NCI-H526 (cell line): Measurements from ENCODE around the gene NISCH.

Experiments used
- DNase-seq, 2 experiments: peaks; one replicate each; lab custom pipeline; 2025; lab: John Stamatoyannopoulos, UW

NISCH gene

GRCh38 chr3:52447512-52448355 lies 7.7 kb upstream of the NISCH start:
- DNase-seq = no peak

- no peak for DNase-seq
Observed at GRCh38 chr3:52450489-52451236, 4.7 kb upstream of the NISCH start.

DNA sequence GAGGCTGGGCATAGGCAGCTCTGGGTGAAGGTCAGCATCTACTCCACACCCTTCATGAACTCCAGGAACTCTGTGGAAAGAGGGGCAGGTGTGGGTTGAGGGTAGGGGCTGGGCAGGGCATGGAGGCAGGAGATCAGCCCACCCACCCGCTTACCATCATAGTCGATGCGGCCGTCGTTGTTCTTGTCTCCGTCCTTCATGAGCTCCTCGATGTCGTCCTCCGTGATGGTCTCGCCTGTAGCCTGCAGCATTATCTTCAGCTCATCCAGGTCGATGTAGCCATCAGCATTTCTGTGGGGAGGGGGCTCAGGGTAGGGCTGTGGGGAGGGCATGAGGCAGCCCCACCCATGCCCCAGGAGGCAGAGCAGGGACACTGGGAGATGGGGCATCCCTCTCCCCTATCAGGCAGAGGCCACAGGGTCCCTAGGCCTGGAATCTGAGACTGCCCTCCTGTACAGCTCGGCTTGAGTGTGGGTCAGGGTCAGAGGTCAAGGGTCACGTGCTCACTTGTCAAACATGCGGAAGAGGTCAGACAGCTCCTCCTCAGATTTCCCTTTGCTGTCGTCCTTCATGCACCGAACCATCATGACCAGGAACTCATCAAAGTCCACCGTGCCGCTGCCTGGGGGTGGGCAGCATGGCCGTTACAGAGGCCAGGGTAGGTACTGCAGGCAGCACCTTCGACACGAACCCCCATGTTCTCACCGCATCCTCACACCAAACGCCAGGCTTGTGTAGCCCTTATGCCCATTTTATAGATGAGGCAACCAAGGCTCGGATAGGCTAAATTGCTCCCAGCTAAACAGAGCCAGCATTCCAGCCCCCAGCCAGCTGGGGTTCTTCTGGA lies 3.9 kb upstream of the NISCH start:
- no peak for DNase-seq

DNA sequence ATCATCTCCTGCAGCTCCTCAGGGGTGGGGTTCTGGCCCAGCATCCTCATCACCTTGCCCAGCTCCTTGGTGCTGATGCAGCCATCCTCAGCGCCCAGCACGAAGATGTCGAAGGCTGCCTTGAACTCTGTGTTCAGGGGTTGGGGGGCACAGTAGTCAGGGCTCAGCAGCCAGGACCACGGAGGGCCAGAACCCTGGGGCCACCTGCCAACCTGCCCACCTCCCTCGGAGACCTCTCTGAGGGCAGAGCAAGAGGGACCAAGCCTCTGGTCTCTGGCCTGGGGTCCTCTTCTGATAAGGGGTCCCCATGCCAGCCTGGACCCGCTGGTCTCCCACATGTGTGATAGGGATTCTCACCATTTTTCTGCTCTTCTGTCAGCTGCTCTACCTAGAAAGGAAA lies 3.3 kb upstream of the NISCH start:
- DNase-seq = no peak

DNA sequence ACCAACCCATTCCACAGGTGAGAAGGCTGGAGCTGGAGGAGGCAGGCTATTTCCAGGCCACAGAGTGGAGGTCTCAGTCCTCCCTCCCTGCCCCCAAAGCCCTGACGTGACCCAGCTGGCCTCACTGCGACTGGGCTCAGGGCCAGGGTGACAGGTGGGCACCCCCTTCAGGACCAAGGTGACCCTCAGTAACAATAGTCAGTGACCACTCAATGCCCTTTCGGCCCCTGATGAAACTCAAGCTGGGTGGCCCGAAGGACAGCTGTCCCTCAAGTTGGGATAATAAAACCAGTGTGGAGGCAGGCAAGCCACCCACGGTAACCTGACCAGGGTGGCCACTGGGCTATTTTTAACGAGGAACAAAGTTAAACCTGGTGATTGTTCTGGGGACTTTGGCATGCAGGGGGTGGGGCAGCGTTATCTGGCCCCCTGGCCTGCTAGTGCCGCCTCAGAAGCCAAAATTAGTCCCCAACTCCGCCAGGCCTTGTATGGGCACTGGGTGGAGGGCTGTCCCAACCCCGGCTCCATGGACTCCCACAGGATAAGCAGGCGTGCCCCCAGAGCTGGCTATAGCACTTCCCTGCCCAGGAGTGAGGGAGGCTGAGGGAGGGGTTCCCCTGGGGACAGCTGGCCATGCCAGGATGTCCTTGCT lies 2.7 kb upstream of the NISCH start:
- no peak for DNase-seq

GRCh38 chr3:52453496-52454249 lies 1.7 kb upstream of the NISCH start, which contains the start of gene TNNC1:
Gene TNNC1 (minus strand): TSS chr3:52454041. CDS start chr3:52454015, 26 bp downstream.
- DNase-seq = no peak

DNA sequence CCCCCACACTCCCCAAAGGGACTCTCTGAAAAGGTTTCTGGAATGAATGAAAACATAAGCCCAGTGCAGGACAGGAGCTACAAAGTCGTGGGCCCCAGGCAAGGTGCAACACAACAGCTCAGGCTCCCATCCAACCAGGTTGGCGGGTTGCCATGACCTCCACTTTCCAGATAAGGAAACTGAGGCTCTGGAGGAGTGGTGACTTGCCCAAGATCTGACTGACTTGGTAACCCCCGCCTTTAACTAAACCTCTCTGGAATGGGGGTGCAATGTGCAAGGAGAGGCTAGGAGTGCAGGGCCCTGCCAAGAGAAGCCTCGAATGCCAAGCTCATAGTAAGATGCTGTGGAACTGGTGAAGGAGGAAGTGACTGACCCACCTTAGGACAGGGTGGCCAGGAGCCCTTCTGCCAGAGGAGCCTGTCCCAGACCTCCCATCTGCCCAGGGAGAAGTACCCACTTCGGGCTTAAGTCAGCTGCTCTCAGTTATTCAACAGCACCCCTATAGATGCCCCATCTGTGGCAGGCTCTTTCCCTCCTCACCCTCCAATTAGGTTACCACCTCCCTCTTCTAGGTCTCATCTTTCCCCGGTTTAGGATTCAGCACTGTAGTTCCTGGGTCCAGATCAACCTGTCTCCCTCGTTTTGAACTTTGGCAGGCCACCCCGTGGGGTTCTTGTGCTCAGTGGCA lies 1.0 kb upstream of the NISCH start:
- no peak for DNase-seq

DNA sequence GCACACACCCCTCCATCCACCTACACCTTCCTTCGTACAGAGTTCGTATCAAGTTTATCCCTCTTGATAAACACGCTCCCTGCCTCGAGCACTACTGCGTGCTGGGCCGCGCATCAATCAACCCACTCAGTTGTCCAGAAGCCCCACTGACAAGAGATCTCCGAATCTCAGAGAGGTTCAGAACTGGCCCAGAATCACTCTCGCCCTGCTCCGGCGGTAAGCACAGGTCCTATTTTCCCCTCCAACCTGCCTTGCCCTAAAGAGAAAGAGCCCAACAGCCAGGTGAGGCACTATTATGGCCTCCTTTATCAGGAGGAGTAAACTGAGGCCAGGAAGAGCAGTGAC lies 494 bp upstream of the NISCH start:
- no peak for DNase-seq

GRCh38 chr3:52456169-52456799 lies 880 bp downstream of the NISCH start:
- DNase-seq = peak in 1 of 2 experiments; percentile 62

- peak in 1 of 2 experiments; percentile 49 for DNase-seq
Observed at GRCh38 chr3:52456800-52457183, 1.4 kb downstream of the NISCH start.

DNA sequence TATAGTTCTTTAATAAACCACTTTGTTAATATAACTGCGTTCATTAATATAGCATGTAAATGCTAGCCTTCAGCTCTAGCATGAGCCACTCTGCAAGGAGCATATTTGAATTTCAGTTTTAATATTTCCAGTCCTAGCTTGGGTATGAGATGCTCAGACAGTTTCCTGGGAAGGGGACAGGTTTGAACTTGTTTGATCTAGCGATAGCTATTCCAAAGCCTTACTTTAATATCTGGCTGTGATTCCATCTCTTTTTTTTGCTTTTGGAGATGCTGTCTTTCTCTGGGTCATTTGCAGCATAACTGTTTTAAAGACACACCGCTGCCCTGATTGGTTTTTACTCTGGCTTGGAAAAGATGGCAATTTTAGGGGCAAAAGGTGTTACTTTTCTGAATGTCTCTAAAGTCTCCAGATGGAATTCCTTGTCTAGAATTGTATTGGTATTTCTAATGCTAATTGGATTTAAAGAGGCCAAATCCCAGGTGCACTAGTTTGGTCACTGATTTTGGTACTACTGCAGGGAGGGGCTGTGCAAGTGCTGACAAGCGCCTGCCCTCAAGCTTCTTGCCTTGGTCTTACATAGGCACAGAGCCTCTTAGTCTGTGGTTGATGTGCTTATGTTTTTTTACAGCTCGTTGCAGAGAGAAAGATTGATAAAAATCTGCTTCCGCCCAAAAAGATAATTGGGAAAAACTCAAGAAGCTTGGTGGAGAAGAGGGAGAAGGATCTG lies 2.8 kb downstream of the NISCH start:
- DNase-seq = peak; percentile 53 to 68

DNA sequence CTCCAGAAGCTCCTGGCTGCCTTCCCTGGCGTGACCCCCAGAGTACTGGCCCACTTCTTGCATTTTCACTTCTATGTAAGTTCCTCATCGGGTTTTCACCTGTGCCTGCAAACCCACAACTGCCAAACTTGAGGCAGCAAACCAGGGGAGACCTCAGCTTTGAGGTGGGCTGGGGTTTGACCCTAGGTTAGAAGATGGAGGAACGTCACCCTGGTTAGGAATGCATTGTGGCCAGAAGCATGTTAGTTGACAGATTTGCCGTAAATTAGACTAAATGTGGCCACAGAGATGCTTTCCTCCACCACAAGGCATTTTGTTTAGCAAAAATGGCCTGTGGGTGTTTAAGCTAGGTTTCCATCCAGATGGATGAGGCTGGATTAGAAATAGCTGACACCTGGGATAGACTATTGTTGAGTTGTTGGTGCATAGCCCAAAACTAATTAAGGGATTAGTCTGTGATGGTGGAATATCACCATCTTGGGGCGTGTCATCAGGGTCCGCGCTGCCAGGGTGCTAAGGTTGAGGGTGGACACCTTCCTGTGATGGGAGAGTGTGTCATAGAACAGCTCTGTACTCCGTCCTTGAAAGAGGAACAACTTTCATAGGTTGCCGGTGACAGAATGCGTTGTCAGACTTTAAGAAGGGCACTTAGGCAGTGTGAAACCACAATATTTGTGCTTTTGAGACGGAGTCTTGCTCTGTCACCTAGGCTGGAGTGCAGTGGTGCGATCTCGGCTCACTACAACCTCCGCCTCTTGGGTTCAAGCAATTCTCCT lies 3.6 kb downstream of the NISCH start:
- DNase-seq = no peak

GRCh38 chr3:52461874-52462273 lies 6.5 kb downstream of the NISCH start:
- no peak for DNase-seq

DNA sequence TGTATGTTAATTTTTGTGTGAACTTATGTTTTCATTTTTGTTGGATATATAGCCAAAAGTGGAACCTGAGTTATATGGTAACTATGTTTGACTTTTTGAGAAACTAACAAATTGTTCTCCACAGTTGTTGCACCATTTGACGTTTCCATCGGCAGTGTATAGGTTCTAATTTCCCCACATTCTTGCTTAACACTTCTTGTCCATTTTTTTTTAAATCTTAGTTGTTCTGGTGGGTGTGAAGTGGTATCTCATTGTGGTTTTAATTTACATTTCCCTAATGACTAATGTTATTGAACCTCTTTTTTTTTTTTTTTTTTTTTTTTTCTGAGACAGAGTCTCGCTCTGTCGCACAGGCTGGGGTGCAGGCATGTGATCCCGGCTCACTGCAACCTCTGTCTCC lies 8.0 kb downstream of the NISCH start:
- no peak for DNase-seq

DNA sequence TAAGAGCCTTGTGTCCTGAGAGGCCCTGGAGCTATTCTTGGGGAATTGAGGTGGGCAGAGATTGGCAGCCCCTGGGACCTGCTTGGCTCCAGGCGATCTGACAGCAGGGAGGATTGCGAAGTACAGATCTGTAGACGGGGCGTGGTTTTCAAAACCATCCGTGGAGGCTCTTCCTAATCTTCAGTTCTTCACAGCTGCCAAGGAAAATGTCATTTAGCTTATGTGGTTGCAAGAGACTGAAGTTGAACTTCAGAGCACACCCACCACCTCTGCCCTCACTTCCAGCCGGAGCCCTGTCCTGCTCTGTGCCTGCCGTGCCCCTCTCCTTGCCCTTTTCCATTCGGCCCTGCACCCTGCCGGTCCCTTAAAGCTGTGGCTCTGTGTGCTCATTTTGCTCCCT lies 12.9 kb downstream of the NISCH start:
- no peak for DNase-seq

DNA sequence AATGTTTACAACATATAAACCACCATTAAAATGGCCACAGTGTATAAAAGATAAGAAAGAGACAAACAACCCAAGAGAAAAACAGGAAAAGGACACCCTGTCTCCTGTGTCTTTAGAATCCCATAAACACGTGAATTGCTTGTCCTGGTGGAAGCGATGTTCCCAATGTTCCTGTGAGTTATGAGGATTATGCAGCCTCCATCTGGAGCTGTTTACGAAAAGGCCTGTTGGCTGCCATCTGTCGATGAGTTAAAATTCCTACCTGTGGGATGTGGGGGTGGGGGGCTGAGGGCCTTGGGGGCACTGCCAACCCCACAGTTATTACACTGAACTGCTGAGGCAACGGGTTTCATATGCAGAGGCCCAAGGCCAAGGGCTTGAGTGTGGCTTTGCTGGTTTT lies 13.6 kb downstream of the NISCH start:
- DNase-seq = no peak

- no peak for DNase-seq
Observed at GRCh38 chr3:52470920-52471319, 15.5 kb downstream of the NISCH start.

- DNase-seq = peak in 1 of 2 experiments; percentile 73
Observed at GRCh38 chr3:52471371-52472238, 16.2 kb downstream of the NISCH start.
